HG03457 (cell line): ENCODE data around the gene SNX11.
A peak's percentile ranks its signal among the peaks of the same experiment; 100 is the strongest.
"Not testable (repeated sequence)": the region's sequence is repeated elsewhere in the genome, so short reads cannot be mapped to it uniquely, and the experiment has no call there.

ENCODE experiments used
- ATAC-seq: cut with Tn5 transposase; IDR thresholded peaks from one replicate; pipeline ENCODE4 v1.9.1; 2021; ENCODE audit warnings: moderate number of reproducible peaks; ENCODE audit not compliant: unreplicated experiment

SNX11 gene, protein sequence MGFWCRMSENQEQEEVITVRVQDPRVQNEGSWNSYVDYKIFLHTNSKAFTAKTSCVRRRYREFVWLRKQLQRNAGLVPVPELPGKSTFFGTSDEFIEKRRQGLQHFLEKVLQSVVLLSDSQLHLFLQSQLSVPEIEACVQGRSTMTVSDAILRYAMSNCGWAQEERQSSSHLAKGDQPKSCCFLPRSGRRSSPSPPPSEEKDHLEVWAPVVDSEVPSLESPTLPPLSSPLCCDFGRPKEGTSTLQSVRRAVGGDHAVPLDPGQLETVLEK

DNA sequence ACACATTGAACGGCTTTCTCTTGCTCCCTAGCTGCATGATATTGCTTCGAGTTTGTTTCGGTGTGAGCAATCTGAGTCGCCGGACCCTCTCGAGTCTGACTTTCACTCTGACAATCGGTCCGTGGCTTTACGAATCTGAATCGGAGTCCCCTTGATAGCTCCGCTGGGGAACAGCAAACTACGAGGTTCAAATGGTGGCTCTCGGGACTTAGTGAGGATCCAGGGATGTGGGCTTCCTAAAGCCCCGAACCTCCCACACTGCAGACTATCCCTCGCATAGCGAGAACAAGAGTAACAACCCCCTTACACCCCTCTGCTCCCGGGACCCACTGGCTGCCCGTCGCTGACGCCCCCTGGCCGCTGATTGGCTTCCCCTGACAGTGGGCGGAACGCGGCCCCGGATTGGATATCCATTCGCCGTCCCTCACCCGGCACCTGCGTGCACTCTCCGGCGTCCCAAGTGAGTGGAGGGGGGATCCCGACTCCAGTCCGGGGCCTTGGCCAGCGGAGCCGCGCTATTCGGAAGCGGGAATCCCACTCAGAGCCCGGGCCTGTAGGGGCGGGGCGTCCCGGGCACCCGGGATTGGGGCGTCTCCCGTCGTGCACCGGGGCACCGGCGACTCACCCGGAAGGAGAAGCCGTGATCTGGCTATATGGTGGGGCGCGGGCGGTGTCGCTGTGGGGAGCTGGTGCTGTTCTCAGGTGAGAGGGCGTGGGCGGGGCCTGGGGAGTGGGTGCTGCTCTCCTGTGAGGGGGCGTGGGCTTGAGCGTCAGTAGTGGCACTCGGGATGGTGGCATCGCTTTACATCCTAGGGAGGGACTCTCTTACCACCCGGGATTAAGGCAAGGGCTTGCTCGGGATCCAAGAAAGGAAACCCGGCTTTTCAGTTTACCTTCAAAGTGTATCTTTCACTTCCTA, at the start of gene SNX11:
Gene SNX11, plus strand, starts transcription at position 630 of the 919 bp plus-strand sequence. CDS start 4,278 bp downstream, outside the sequence.
- peak; percentile 53 for ATAC-seq

DNA sequence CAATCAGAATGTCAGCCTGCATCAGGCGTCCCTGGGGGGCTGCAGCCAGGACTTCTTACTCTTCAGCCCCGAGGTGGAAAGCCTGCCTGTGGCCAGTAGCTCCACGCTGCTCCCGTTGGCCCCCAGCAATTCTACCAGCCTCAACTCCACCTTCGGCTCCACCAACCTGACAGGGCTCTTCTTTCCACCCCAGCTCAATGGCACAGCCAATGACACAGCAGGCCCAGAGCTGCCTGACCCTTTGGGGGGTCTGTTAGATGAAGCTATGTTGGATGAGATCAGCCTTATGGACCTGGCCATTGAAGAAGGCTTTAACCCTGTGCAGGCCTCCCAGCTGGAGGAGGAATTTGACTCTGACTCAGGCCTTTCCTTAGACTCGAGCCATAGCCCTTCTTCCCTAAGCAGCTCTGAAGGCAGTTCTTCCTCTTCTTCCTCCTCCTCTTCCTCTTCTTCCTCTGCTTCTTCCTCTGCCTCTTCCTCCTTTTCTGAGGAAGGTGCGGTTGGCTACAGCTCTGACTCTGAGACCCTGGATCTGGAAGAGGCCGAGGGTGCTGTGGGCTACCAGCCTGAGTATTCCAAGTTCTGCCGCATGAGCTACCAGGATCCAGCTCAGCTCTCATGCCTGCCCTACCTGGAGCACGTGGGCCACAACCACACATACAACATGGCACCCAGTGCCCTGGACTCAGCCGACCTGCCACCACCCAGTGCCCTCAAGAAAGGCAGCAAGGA, 49.0 kb upstream of the SNX11 start:
- ATAC-seq, result no peak

DNA sequence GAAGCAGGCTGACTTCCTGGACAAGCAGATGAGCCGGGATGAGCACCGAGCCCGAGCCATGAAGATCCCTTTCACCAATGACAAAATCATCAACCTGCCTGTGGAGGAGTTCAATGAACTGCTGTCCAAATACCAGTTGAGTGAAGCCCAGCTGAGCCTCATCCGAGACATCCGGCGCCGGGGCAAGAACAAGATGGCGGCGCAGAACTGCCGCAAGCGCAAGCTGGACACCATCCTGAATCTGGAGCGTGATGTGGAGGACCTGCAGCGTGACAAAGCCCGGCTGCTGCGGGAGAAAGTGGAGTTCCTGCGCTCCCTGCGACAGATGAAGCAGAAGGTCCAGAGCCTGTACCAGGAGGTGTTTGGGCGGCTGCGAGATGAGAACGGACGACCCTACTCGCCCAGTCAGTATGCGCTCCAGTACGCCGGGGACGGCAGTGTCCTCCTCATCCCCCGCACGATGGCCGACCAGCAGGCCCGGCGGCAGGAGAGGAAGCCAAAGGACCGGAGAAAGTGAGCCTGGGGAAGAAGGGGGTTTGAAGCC, 48.4 kb upstream of the SNX11 start:
- no peak for ATAC-seq

DNA sequence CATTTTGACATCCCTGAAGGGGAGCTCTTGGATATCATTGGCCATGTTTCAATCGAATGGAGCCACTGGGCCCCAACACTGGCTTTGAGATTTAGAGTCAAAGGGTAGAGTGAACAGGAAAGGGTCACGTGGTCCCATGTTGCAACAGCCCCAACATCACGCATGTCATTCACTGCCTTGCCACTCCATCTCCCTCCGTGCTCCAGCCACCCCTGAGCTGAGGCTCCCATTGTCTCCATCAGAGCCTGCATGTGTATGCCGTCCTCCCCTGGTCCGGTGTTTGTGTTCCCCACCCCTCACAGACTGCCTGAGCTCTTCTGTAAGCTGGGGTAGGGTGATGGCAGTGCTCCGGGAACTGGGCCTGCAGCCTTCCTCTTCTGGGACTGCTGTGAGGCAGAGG, 47.3 kb upstream of the SNX11 start:
- no peak for ATAC-seq

DNA sequence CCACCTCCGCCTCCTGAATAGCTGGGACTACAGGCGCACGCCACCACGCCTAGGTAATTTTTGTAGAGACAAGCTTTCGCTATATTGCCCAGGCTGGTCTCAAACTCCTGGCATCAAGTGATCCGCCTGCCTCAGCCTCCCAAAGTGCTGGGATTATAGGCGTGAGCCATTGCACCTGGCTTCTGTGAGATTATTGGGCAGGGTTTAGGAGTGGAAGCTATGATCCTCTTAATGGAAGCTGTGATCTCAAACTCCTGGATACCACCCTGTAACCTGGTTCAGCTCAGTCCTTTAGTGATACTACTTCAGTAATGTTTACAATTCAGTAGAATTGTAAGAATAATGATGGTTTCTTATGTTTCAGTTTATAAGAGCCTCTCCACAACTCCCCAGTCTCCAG, 45.3 kb upstream of the SNX11 start:
- ATAC-seq, result no peak

DNA sequence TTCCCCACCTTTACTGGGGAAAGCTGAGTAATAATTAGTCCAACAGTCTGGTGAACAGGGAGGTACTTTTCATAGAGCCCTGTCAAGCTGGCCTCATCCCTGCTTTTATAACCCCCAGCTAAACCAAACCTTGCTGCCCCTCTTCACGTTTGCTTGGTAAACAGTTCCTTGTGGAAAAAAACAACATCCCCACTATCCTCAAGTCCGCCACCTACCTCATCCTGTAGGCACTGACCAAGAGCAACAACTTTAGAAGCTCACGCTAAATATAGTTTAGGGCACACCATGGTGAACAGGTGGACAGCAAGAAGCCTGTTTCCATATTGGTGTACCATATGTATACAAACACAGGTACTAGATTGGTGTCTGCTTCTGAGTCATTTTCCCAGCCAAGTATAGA, 42.9 kb upstream of the SNX11 start:
- no peak for ATAC-seq

DNA sequence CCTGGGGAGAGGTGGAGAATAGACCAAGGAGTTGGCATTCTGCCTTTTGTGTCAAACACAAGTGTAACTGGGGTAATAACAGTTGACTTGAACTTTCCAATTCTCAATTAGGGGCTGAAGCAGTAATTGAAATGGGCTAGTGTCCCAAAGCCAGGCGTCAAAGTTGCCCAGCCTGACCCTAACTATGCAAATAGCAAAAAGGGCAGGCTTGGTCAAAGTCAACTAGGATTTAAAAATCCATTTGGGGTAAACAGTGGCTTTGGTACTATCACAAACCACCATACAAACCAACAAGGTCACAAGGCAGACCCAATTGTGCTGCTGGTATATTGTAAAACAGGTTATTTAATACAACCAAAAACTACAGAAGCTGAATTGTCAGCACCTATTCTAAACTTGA, 41.4 kb upstream of the SNX11 start:
- ATAC-seq, result no peak

DNA sequence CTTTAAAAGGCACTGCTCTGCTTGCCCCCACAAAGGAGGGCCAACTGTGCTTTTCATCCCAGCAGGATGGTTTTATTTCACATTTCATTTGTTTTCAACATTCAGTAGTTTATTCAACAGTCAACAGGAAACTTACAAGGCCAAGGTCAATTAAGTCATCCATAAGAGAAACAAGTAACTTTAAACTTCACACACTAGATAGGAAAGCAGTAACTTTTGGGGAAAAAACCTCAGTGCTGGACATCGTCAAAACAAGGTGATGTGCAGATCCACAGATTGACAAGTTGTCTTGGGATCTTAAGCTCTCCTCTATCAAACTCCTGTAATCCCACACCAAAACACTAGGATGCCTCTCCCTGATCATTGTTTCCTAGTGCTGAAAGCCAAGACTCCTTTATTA, 40.9 kb upstream of the SNX11 start:
- no peak for ATAC-seq

DNA sequence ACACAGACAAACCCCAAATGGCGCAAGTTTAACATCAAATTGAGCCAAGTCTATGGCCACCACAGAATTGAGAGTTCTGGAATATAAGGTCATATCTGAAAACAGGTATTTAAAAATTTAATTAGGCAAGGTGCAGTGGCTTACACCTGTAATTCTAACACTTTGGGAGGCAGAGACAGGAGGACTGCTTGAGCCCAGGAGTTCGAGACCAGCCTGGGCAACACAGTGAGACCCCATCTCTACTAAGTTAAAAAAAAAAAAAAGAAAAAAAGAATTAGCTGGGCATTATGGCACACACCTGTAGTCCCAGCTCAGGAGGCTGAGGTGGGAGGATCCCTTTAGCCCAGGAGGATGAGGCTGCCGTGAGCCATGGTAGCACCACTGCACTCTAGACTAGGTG, 40.3 kb upstream of the SNX11 start:
- ATAC-seq, result no peak

DNA sequence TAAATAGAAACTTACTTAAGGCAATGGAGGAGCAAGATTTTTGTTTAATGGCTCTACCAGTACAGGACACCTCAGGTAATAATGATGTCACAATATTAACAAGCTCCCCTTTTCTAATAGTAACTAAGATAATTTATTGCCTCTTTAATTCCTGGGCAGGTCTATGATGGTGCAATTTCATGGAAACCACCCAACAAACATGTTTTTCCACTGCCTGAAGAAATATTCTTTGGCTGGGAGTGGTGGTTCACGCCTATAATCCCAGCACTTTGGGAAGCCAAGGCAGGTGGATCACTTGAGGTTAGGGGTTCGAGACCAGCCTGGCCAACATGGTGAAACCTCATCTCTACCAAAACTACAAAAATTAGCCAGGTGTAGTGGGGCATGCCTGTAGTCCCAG, 39.8 kb upstream of the SNX11 start:
- not testable (repeated sequence) for ATAC-seq

DNA sequence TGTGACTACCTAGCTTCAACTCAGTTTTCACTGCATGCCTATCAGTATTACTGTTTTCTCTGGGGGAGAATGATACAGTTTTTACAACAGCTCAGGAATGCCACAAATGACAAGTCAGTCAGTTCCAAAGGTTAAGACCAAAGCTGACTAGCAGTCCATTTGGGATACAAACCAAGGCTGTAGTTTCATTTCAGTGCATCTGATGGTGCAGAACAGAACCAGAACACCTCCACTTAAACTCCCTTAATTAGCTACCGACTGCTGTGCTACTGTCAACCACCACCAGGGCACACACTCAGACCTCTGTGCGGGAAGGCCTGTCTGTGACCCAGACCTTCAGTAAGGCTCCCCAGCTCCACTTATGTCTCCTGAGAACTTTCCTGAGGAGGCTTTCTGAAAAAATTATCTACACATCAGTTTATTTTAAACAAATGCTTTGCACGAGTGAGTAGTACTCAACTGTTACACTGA, 39.0 kb upstream of the SNX11 start:
- ATAC-seq, result no peak

DNA sequence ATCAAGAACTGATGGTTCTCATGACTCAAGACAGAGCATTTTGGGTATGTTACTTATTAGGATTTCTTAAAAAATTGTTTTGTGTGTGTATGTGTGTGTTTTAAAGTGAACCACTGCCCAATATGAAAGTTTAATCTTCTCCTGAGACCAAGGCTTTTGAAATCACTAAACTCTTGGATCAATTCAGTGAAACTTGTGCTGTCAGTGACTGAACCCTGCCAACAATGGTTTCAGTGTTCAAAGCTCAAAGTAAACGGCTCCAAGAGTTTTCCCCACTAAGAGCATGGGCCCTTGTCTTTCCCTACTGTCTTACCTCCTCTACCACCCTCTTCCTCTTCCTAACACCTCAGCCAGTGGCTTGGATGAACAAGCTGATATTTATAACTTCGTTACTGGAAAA, 37.4 kb upstream of the SNX11 start:
- ATAC-seq, result no peak

DNA sequence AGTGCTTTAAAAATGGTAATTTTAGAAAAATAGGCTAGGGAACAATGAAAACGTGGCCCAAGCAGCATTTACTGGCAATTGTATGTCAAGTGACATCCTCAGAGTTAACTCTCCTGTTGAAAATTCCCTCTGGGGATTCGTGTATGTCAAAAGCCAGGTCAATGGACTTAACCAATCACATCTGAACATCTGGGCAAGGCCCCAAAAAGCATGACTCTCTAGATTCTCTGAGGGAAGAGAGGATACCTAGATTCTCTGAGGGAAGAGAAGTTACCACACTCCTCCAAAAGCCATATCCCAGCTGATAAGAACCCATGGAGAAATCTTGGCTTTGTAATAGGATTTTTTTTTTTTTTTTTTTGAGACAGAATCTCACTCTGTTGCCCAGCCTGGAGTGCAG, 35.9 kb upstream of the SNX11 start:
- no peak for ATAC-seq

DNA sequence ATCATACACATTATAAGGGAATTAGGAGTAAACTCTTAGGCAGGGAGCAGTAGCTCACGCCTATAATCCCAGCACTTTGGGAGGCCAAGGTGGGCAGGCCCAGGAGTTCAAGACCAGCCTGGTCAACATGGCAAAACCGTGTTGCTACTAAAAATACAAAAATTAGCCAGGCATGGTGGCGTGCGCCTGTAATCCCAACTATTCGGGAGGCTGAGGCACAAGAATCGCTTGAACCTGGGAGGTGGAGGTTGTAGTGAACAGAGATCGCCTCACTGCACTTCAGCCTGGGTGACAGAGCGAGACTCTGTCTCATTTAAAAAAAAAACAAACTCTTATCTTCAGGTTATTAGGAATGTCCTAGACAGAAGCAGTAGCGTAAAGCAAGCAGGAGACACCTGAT, 34.8 kb upstream of the SNX11 start:
- ATAC-seq, result not testable (repeated sequence)

DNA sequence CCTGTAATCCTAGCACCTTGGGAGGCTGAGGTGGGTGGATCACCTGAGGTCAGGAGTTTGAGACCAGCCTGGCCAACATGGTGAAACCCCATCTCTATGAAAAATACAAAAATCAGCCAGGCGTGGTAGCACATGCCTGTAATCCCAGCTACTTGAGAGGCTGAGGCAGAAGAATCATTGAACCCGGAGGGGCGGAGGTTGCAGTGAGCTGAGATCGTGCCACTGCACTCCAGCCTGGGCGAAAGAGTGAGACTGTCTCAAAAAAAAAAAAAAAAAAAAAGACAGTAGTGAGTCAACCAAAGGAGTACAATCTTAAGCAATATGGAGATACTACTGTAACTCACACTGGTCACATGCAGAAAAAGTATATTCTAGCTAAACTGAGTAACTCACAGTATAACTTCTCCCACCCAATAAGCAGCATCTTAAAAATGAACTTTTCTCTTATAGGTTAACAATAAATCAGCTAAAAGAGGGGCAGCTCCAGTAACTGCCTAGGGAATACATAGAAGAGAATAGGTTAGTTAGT, 33.9 kb upstream of the SNX11 start:
- not testable (repeated sequence) for ATAC-seq

DNA sequence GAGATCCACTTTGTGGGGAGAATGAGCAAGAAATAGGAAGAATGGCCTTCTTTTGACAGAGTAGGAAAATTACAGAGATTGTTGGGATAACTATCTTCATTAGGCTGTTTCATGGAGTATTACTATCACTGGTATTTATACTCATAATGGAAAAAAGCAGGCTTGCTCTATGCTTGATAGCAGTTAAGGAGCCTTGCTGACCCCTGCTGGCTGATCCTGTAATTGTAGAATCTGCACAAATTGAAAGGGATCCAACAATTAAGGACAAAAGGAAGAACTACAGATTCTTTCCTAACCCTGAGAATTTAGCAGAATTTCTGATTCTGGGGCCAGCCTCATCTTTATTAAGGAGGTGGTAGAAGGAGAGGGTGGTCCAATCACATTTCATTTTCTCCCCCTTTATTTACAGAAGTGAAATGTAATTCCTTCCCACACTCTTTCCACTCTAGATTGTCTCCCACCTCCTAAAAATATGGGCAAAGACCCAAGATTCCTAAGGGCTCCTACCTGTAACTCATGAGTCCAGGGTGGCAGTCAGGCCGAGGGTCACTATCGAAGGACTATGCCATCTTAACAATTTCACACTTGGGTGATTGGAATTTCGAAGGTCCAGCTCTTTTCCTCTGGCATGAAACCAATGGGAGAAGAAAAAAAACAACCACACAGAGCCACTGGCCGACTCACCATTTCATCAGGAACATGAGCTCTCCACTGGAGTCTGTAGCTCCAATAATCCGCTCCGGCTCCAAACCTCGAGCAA, 33.1 kb upstream of the SNX11 start:
- ATAC-seq, result no peak

DNA sequence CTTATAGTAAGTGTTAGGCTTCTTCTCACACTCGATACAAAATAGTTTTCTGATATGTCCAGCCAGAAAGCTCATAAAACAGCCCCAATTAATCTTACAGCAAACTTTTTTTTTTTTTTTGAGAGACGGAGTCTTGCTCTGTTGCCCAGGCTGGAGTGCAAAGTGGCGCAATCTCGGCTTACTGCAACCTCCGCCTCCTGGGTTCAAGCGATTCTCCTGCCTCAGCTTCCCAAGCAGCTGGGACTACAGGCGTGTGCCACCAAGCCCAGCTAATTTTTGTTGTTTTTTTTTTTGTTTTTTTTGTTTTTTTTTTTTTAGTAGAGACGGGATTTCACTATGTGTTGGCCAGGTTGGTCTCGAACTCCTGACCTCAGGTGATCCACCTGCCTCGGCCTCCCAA, 30.4 kb upstream of the SNX11 start:
- ATAC-seq, result not testable (repeated sequence)

DNA sequence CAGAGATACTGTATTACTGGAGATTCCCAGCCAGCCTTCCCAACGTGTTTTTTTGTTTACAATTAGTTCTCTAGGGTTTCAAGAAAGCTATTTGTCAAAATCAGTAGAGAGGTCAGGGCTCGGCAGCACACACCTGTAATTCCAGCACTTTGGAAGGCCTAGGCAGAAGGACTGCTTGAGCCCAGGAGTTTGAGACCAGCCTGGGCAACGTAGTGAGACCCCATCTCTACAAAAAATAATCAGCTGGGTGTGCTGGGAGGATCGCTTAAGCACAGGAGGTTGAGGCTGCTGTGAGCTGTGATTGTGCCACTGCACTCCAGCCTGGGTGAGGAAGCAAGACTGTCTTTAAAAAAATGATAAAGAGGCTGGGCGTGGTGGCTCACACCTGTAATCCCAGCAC, 25.7 kb upstream of the SNX11 start:
- no peak for ATAC-seq

DNA sequence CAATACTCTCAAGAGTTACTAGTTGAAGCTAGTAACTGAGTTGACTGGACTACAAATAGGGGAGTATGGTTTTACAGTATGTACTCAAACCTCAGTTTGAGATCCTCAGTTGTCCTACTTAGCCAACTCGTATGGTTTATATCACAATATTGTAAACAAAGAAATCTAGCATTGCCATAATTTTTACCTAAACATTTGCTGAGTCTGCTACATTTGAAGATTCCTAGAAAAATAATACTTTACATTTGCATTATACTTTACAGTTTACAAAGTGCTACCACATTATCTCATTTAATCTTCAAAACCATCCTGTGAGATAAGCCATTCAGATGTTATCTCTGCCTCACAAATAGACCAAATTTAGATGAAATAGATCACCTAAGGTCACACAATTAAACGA, 22.6 kb upstream of the SNX11 start:
- no peak for ATAC-seq

DNA sequence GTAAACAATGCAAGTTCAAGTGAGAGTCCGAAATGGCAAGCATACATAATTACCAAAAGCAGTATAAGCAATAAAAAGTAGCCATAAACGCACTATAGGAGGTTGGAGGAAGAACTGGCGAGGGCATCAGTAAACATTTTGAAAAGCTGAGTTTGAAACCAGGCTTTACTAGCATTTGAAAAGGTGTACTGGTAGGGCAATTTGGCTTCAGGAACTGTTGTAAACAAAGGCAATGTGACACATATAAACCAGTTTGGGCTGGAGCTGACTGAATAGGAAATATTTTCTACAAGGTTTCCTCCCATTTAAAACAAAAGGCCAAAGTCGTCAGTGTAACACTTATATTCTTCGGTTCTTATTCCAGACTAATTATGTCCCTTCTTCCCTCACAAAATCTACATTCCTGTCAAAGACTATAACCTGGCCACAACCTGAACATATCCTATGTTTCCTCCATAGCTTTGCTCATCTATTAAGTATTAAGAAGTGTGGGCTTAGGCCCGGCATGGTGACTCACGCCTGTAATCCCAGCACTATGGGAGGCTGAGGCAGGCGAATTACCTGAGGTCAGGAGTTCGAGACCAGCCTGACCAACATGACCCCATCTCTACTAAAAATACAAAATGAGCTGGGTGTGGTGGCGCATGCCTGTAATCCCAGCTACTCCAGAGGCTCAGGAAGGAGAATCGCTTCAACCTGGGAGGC, 14.1 kb upstream of the SNX11 start:
- no peak for ATAC-seq
